KBM-7 (cell line): ENCODE data around the gene PSMB9.
A peak's percentile ranks its signal among the peaks of the same experiment; 100 is the strongest.

ENCODE experiments used
- DNase-seq: peaks from one replicate; pipeline ENCODE4 v3.0.0-alpha.2; 2015
- in situ Hi-C: fragments of 300-500 bp; cut with MboI; formaldehyde crosslinking; loops from 2 replicates; pipeline ENCODE4 v1.14.3; 2020; ENCODE audit warnings: low sequenced_read_pairs, low pct_unique_long_range_greater_than_20kb, mixed read lengths

PSMB9 gene

GRCh38 chr6:32888576-32888975 lies 34.6 kb downstream of the PSMB9 start:
- no peak for DNase-seq
- in situ Hi-C loops: loop anchor here (10.0 kb wide), 1 partner anchor 46 kb away; no protein-coding TSS in a partner anchor

GRCh38 chr6:32889533-32889932 lies 35.5 kb downstream of the PSMB9 start:
- in situ Hi-C loops: loop anchor here (10.0 kb wide), 1 partner anchor 45 kb away; no protein-coding TSS in a partner anchor
- DNase-seq: no peak

- DNase-seq: peak; percentile 30
- in situ Hi-C loops: no loop called here
Measured at GRCh38 chr6:32890831-32891230, 36.8 kb downstream of the PSMB9 start.

GRCh38 chr6:32894085-32895005 lies 40.4 kb downstream of the PSMB9 start:
- peak; percentile 97 for DNase-seq
- in situ Hi-C loops: no loop called here

GRCh38 chr6:32895006-32895345 lies 41.0 kb downstream of the PSMB9 start:
- in situ Hi-C loops: no loop called here

GRCh38 chr6:32903952-32904351 lies 50.0 kb downstream of the PSMB9 start:
- DNase-seq: no peak
- in situ Hi-C loops: no loop called here

More at GRCh38 chr6:32895006-32895345, 41.0 kb downstream of the PSMB9 start:
- no peak for DNase-seq

- in situ Hi-C loops: no loop called here
- DNase-seq: no peak
Measured at GRCh38 chr6:32905078-32905477, 51.1 kb downstream of the PSMB9 start.

GRCh38 chr6:32906539-32906938 lies 52.5 kb downstream of the PSMB9 start:
- in situ Hi-C loops: no loop called here
- no peak for DNase-seq

GRCh38 chr6:32908897-32909296 lies 54.9 kb downstream of the PSMB9 start:
- no peak for DNase-seq
- in situ Hi-C loops: no loop called here
